GM23248 (cell line): ENCODE results near the gene TENT4A. TPM values are rescaled to one million over a fixed set of nuclear protein-coding genes. Genes with fewer than 3 reads are reported as not detected.
"Not testable (repeated sequence)": the region's sequence is repeated elsewhere in the genome, so short reads cannot be mapped to it uniquely, and the experiment has no call there.

ENCODE experiments used
- DNase-seq: peaks from one replicate; pipeline ENCODE4 v3.0.0-alpha.2; 2015
- H2AFZ ChIP-seq: fragments of 200-600 bp; sonication (generic); 2 replicates; pipeline ENCODE4 v1.6.1; 2016; ENCODE audit warnings: antibody characterized with exemption
- H3F3A ChIP-seq: fragments of 200-600 bp; sonication (generic); 2 replicates; pipeline ENCODE4 v1.6.1; 2016; ENCODE audit warnings: mild to moderate bottlenecking, antibody characterized with exemption, mixed run types; ENCODE audit not compliant: insufficient read depth
- H3K27ac ChIP-seq: fragments of 200-600 bp; sonication (generic); 2 replicates; pipeline ENCODE4 v1.5.1; 2016; ENCODE audit warnings: mild to moderate bottlenecking
- H3K27me3 ChIP-seq: fragments of 200-600 bp; sonication (generic); replicated peaks from 2 replicates; pipeline ENCODE4 v1.6.1; 2016; ENCODE audit warnings: mild to moderate bottlenecking; ENCODE audit not compliant: insufficient read depth
- H3K36me3 ChIP-seq: fragments of 200-600 bp; sonication (generic); 2 replicates; pipeline ENCODE4 v1.6.1; 2016; ENCODE audit warnings: low read depth, mild to moderate bottlenecking
- H3K4me1 ChIP-seq: fragments of 200-600 bp; sonication (generic); 2 replicates; pipeline ENCODE4 v1.6.1; 2016; ENCODE audit warnings: mild to moderate bottlenecking; ENCODE audit not compliant: insufficient read depth
- H3K4me2 ChIP-seq: fragments of 200-600 bp; sonication (generic); one replicate; pipeline ENCODE4 v1.6.1; 2016; ENCODE audit warnings: mild to moderate bottlenecking; ENCODE audit not compliant: unreplicated experiment
- H3K4me3 ChIP-seq: fragments of 200-600 bp; sonication (generic); 2 replicates; pipeline ENCODE4 v1.5.1; 2016; ENCODE audit warnings: mild to moderate bottlenecking
- H3K79me2 ChIP-seq: fragments of 200-600 bp; sonication (generic); 2 replicates; pipeline ENCODE4 v1.6.1; 2016; ENCODE audit warnings: mild to moderate bottlenecking; ENCODE audit not compliant: insufficient read depth
- H3K9ac ChIP-seq: fragments of 200-600 bp; sonication (generic); 2 replicates; pipeline ENCODE4 v1.6.1; 2016; ENCODE audit warnings: mild to moderate bottlenecking
- H3K9me2 ChIP-seq: fragments of 200-600 bp; sonication (generic); 2 replicates; pipeline ENCODE4 v1.6.1; 2016; ENCODE audit warnings: mixed run types, mild to moderate bottlenecking, moderate library complexity; ENCODE audit not compliant: insufficient read depth
- H3K9me3 ChIP-seq: fragments of 200-600 bp; sonication (generic); one replicate; pipeline ENCODE4 v1.6.1; 2017; ENCODE audit warnings: low read depth
- H4K20me1 ChIP-seq: fragments of 200-600 bp; sonication (generic); 2 replicates; pipeline ENCODE4 v1.6.0; 2016; ENCODE audit not compliant: insufficient read depth
- EZH2 ChIP-seq: fragments of 200-600 bp; sonication (generic); IDR thresholded peaks from 2 replicates; pipeline ENCODE4 v1.6.1; 2018; ENCODE audit warnings: antibody characterized with exemption, mild to moderate bottlenecking; ENCODE audit not compliant: insufficient read depth, poor library complexity, severe bottlenecking
- EZH2phosphoT487 ChIP-seq: fragments of 200-600 bp; sonication (generic); IDR thresholded peaks from 2 replicates; pipeline ENCODE4 v1.6.1; 2018; ENCODE audit warnings: antibody characterized with exemption, moderate library complexity, mild to moderate bottlenecking, low read depth; ENCODE audit not compliant: insufficient read depth
- WGBS, 2 experiments: methylation state at CpG; one replicate each; pipeline ENCODE4 v1.1.6; 2015 to 2017; ENCODE audit warnings: low lambda C conversion rate in 2 of 2, low coverage in 1 of 2; ENCODE audit errors: missing lambda C conversion rate in 2 of 2; 5-methylcytosine and 5-hydroxymethylcytosine counted together
- in situ Hi-C: fragments of 300-500 bp; cut with MboI; formaldehyde crosslinking; loops from 2 replicates; pipeline ENCODE4 v1.15.0; 2020
- polyA plus RNA-seq: library from polyadenylated mRNA; unstranded; fragments of >200 nt; fragmentation: Nextera tagmentation; extraction: Ambion mirVana; gene quantifications from 2 replicates; pipeline ENCODE4 v1.2.1, GENCODE V29; 2016
- total RNA-seq: library from RNA; depleted of rRNA; stranded (reverse); fragments of >200 nt; shearing (Covaris generic); gene quantifications from 2 replicates; pipeline ENCODE4 v1.2.3, GENCODE V29; 2014; rRNA removed

TENT4A gene
- 6.7 and 17.6 TPM in 2 replicates for total RNA-seq
- polyA plus RNA-seq = 2.0 and 3.0 TPM in 2 replicates

- Histone ChIP-seq H3K4me2 (peak within 1 kb of the TSS; percentile 76), H2AFZ (peak within 1 kb of the TSS; percentile 76), H3K4me1 (peaks cover 19% of the 10 kb centered on the region), H3K27ac (peak within 1 kb of the TSS; percentile 93), H4K20me1 (no peaks in the 10 kb centered on the region; the same call in 1 of the 2 replicates), H3F3A (peaks cover 17% of the 10 kb centered on the region), H3K9me3 (no peaks in the 10 kb centered on the region), H3K27me3 (no peaks in the 10 kb centered on the region), H3K79me2 (peaks cover 40% of the 10 kb centered on the region), H3K9me2 (no peaks in the 10 kb centered on the region), H3K36me3 (no peaks in the 10 kb centered on the region), H3K9ac (peak within 1 kb of the TSS; percentile 86), H3K4me3 (peak within 1 kb of the TSS; percentile 81)
- in situ Hi-C loops = no loop called here
- 1% methylated on average over 15 to 98 of the region's 174 CpGs for WGBS, 2 experiments
- DNase-seq = peak; percentile 64
- TF ChIP-seq EZH2phosphoT487 (no peak), EZH2 (no peak)
Measured at GRCh38 chr5:6713274-6714225, at the start of gene TENT4A. Gene TENT4A (plus strand): TSS chr5:6713432. CDS start chr5:6713984, 552 bp downstream.

DNA sequence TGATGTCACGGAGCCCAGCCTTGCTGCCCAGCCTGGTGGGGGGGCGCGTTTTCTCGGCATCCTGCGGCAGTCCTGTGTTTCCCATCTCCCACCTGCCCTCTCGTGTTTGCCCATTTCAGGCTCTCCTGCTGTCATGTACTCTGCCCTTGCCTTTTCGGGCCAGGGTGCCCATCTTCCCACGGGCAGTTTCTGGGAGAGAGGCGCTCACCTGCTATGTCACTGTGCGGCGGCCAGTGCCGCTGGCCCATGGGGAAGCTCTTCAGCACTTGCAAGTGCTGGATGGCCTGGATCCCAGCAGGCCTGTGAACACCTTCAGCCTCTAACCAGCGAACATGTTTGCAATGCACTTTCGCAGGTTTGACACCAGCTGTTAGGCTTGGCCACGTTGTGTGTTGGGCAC, 46.5 kb upstream of the TENT4A start:
- in situ Hi-C loops = no loop called here
- Histone ChIP-seq H3K4me1 (no peaks in the 10 kb centered on the region), H3K9me3 (no peaks in the 10 kb centered on the region), H3K4me2 (no peak overlapping the region), H3K4me3 (no peak overlapping the region), H3K27ac (no peak overlapping the region), H3K27me3 (no peaks in the 10 kb centered on the region), H2AFZ (no peak overlapping the region), H3F3A (no peaks in the 10 kb centered on the region), H4K20me1 (no peaks in the 10 kb centered on the region), H3K79me2 (no peaks in the 10 kb centered on the region), H3K36me3 (no peaks in the 10 kb centered on the region), H3K9me2 (no peaks in the 10 kb centered on the region), H3K9ac (no peak overlapping the region)
- TF ChIP-seq EZH2 (no peak), EZH2phosphoT487 (no peak)
- 97 to 98% methylated on average over 15 of the region's 15 CpGs for WGBS, 2 experiments
- no peak for DNase-seq

- WGBS, 2 experiments = 95 to 99% methylated on average over 5 of the region's 5 CpGs
- Histone ChIP-seq H3K79me2 (no peaks in the 10 kb centered on the region), H3K36me3 (no peaks in the 10 kb centered on the region), H3K9me3 (no peaks in the 10 kb centered on the region), H3K9me2 (no peaks in the 10 kb centered on the region), H3F3A (no peaks in the 10 kb centered on the region), H3K4me3 (no peak overlapping the region), H3K27me3 (no peaks in the 10 kb centered on the region), H3K4me2 (no peak overlapping the region), H3K27ac (no peak overlapping the region), H3K9ac (no peak overlapping the region), H4K20me1 (no peaks in the 10 kb centered on the region), H2AFZ (no peak overlapping the region), H3K4me1 (no peaks in the 10 kb centered on the region)
- TF ChIP-seq EZH2phosphoT487 (no peak), EZH2 (no peak)
- no peak for DNase-seq
- in situ Hi-C loops = no loop called here
Measured at GRCh38 chr5:6667648-6668047, 45.6 kb upstream of the TENT4A start.

DNA sequence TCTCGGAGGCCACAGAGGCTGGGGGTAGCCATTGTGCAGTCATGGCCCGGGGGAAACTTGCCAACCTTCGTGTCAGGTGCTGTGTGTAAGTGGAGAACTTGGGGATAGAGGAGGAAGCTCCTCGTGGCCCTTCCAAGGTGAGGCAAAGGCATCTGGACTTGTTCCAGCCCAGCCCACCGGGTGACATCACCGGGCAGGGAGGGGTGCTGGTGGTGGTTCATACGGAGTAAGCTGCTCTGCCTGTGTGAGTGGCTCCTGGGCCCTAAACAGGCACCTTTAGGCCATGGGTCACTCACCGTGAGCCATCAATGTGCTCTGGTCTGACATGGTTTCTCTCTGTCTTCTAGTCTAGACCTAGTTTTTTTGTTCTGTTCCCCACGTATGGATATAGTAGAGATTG, 44.5 kb upstream of the TENT4A start:
- H3K27ac ChIP-seq, H3K27me3 ChIP-seq, H3K79me2 ChIP-seq, H4K20me1 ChIP-seq, H2AFZ ChIP-seq, H3K9me3 ChIP-seq, DNase-seq, H3K4me1 ChIP-seq, H3K9ac ChIP-seq, H3K9me2 ChIP-seq, H3F3A ChIP-seq, in situ Hi-C loops, H3K4me2 ChIP-seq, H3K36me3 ChIP-seq, H3K4me3 ChIP-seq: not testable (repeated sequence)
- 66 to 85% methylated on average over 7 to 8 of the region's 9 CpGs for WGBS, 2 experiments
